GM12872 (cell line): ENCODE data around the gene ZC4H2.

ENCODE experiments used
- TF ChIP-seq, protein P1 (sequence below): IDR thresholded peaks from 3 replicates; pipeline ENCODE4 v1.5.1; 2011; ENCODE audit warnings: low read depth, mild to moderate bottlenecking, low read length, moderate library complexity; ENCODE audit not compliant: insufficient read depth

Gene ZC4H2

GRCh38 chrX:64975989-64976672 is at the start of gene ZC4H2:
Gene ZC4H2, minus strand, starts transcription at chrX:64976450. Its CDS starts 73 bp downstream, at chrX:64976377.
- TF ChIP-seq, protein P1, sequence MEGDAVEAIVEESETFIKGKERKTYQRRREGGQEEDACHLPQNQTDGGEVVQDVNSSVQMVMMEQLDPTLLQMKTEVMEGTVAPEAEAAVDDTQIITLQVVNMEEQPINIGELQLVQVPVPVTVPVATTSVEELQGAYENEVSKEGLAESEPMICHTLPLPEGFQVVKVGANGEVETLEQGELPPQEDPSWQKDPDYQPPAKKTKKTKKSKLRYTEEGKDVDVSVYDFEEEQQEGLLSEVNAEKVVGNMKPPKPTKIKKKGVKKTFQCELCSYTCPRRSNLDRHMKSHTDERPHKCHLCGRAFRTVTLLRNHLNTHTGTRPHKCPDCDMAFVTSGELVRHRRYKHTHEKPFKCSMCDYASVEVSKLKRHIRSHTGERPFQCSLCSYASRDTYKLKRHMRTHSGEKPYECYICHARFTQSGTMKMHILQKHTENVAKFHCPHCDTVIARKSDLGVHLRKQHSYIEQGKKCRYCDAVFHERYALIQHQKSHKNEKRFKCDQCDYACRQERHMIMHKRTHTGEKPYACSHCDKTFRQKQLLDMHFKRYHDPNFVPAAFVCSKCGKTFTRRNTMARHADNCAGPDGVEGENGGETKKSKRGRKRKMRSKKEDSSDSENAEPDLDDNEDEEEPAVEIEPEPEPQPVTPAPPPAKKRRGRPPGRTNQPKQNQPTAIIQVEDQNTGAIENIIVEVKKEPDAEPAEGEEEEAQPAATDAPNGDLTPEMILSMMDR: no peak

DNA sequence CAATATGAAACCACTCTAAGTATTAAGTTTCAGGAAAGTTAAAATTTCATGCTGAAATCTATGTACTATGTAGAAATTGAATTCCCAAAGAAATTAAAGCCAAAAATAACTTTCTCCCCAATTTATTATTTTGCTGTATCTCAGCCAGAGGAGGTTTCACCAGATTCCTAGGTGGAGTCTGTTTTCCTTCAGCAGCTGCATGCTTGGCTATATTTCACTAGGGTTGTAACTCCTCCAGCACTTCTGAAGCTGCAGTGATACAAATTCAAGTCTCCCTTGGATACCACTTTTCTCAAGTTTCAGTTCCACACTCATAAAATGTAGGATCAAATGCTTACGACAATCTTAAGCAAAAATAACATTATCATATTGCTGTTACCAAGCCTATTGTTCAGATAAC is 41.2 kb upstream of the ZC4H2 start:
- TF ChIP-seq, protein P1: no peak

DNA sequence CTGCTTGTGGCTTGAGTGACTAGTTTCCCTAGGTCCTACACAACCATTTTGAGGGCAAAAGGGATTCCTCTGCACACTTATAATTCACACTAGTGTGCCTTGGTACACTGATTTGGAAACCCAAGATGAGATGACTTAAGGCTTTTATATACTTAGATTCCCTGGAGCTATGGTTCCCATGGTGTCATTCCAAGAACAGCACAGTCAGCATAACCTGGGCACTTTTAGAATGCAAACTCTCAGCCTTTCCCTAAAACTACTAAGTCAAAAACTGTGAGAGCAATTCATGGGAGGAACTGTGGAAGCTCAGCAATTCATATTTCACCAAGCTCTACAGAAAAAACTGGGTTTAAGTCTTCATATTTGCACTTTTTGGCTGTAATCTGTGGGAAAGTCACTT is 38.0 kb upstream of the ZC4H2 start:
- TF ChIP-seq, protein P1: no peak

GRCh38 chrX:65009459-65009858 is 33.2 kb upstream of the ZC4H2 start:
- TF ChIP-seq, protein P1: no peak

DNA sequence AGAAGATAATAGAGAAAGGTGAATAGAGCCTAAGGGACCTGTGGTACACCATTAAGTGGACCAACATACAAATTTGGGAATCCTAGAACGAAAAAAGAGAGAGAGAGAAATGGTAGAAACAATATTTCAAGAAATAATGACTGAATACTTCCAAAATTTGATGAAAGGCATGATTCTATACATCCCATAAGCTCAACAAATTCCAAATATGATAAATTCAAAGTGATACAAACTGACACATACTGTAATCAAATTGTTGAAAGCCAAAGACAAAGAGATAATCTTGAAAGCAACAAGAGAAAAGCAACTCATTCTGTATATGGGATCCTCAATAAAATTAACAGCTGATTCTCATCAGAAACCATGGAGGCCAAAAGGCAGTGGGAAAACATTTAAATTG is 20.6 kb upstream of the ZC4H2 start:
- TF ChIP-seq, protein P1: no peak

DNA sequence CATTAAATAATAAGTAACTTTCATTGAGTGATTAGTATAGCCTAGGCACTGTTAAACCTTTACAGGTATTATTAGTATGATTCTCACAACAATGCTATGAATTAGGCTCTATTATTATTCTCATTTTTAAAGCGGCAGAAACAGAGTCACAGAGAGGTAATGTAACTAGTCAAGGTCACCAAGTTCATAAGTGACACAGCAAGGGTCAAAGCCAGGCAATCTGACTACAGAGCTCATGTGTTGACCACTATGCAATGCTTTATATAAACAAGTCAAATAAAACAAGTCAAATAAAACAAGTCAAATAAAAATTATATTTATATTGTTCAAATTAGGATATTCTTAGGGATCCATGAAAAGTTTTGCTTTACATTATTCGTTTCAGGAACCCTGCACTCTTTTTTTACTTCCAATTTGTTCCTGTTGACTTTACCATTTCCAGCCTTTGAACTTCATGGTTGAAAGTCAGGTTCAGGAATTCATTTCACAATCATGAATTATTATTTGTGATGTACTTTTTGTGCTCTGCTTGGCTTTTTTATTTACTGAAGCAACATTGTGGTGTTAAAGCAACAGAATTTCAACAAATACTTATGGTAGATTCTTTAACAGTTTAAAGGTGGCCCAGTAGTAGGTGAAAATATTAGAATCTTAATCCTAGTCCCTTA is 18.0 kb upstream of the ZC4H2 start:
- TF ChIP-seq, protein P1: no peak

GRCh38 chrX:64977830-64978229 is 1.6 kb upstream of the ZC4H2 start:
- TF ChIP-seq, protein P1: no peak
